Activated T-cell treated with anti-CD3 and anti-CD28 coated beads for 1 hour (primary cell): ENCODE measurements around the gene KRT5.
"Not testable (repeated sequence)": the region's sequence is repeated elsewhere in the genome, so short reads cannot be mapped to it uniquely, and the experiment has no call there.

Source experiments
- DNase-seq: peaks from one replicate; pipeline ENCODE4 v3.0.0-alpha.2; 2020; ENCODE audit warnings: low read depth

The KRT5 gene

GRCh38 chr12:52493172-52493571 is 27.0 kb downstream of the KRT5 start, which contains the start of gene KRT6A:
KRT6A (minus strand) TSS chr12:52493257; CDS start chr12:52493188, 69 bp downstream.
- DNase-seq: no peak

DNA sequence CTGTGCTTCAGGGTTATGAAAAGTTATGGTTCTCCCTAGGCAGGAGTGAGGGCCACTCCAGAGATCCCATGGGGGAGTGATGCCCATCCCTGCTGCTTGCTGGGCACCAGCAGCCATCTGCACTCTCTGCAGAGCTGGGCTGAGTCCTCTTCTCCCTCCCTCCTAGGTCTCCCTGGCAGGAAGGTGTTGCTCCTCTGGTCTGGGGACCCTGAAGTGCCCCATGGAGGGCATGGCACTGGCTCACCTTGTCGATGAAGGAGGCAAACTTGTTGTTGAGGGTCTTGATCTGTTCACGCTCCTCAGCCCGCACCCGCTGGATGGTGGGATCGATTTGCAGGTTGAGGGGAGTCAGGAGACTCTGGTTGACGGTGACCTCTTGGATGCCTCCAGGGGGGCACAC is 27.8 kb downstream of the KRT5 start:
- not testable (repeated sequence) for DNase-seq

DNA sequence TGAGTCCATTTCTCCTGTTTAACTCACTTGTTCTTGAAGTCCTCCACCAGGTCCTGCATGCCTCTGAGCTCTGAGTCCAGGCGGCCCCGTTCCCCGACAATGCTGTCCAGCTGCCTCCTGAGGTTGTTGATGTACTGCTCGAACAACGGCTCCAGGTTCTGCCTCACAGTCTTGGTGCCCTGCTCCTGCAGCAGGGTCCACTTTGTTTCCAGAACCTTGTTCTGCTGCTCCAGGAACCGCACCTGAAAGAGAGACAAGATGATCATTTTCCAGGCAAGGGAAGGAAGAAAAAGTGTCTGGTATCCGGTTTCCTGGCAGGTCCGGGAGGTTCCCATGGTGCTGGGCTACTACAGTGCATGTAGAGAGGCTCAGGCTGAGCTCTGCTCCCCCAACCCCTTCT is 28.7 kb downstream of the KRT5 start:
- DNase-seq: not testable (repeated sequence)

- DNase-seq: no peak
Observed at GRCh38 chr12:52488736-52489135, 31.5 kb downstream of the KRT5 start.

GRCh38 chr12:52487744-52488443 is 32.3 kb downstream of the KRT5 start:
- not testable (repeated sequence) for DNase-seq

DNA sequence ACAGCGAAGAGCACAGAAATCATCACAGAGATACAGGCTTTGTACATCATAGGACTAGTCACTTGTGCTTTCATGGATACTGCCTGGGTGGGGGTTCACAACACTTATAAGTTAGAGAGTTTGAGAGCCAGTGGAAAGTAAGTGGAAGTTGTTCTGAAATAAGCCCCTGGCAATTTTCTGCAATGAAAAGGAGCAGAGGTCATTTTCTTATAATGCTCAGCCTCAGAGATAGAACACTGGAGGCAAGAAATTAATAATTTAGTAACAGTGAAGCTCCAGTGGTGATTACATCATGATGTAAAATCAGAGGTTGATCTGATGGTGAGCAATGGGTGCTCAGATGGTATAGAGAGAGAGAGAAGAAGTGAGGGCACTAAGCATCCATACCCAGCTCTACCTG is 33.0 kb downstream of the KRT5 start:
- no peak for DNase-seq

DNA sequence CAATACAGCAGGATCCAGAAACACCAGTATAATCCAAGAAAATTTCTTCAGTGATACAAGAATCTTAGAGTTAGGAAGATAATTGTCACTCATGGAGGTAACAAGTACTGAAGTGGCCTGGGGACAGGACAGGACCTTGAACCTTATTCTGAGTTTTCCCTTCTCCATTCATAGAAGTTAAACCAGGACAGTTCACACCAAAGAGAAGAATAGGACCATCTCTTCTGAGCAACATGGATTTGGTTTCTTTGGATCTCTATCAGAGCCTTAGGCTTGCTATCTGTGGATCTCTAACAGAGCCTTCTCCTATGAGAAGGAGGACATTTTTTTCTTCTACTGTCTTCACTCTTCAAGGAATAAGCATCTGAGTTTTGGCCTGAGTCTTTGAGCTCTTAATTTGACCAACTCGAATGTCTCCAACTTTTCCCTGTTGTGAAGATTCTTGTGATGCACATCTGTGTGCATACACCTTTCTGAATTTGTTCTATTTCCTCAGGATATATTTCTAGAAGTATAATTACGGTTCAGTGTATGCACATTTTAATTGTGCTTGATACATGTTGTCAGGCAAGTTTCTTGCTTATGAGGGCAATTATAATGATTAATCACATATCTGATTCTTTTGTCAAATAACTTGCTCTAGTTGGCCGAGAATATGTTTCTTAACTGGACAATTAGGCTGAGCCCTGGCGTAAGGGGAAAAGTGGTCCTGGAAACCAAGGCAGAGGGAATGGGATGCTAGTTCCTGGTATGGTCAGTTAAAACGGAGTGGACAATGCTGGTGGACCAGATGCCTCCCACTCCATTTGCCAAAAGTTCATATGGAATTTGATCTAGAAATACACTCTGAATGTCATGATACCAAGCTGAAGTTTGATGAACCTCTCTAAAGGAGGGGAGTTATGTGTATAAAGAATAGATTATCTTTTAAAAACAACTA is 33.8 kb downstream of the KRT5 start:
- DNase-seq: no peak

DNA sequence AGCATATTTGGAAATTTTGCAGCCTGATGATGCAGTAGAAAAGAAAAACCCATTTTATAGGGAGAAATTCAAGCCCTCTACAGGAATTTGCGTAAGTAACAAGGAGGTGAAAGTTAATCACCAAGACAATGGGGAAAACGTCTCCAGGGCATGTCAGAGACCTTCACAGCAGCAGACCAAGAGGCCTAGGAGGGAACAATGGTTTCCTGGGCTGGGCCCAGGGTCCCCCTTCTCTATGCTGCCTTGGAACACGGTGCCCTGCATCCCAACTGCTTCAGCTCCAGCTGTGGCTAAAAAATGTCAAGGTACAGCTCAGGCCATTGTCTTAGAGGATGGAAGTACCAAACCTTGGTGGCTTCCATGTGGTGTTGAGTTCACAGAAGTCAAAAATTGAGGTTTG is 40.1 kb downstream of the KRT5 start:
- no peak for DNase-seq

- DNase-seq: no peak
Observed at GRCh38 chr12:52477651-52478050, 42.5 kb downstream of the KRT5 start.

GRCh38 chr12:52474212-52474611 is 46.0 kb downstream of the KRT5 start:
- no peak for DNase-seq

GRCh38 chr12:52473768-52474167 is 46.4 kb downstream of the KRT5 start, which contains the start of gene KRT6C:
KRT6C (minus strand) TSS chr12:52473805; CDS start chr12:52473737, 68 bp downstream.
- no peak for DNase-seq

DNA sequence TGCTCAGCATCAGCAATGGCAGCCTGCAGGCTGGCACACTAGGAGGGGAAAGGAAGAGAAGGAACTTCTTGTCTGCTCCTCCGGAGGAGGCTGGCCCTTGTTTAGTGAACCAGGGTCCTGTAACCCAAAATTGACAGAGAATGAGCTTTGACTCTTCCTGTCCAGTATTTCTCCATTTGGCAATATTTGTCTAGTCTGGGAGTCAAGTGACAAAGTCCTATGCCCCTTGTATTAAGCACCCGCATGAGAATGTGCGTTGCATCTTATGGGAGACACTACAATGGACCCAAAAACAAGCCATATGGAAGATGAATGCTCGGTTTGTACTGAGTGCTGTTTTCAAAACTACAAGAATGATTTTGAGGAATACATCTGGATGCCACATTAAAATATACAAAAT is 50.3 kb downstream of the KRT5 start:
- no peak for DNase-seq

- DNase-seq: no peak
Observed at GRCh38 chr12:52464897-52465296, 55.3 kb downstream of the KRT5 start.
